Thoracic aorta (tissue), 2 donors: ENCODE data around the gene TRIM37. TPM values are rescaled to one million over a fixed set of nuclear protein-coding genes. Genes with fewer than 3 reads are reported as not detected.
"Not testable (repeated sequence)": the region's sequence is repeated elsewhere in the genome, so short reads cannot be mapped to it uniquely, and the experiment has no call there.

ENCODE experiments used
- ATAC-seq: fragments of 150-250 bp; one replicate; pipeline ENCODE4 v1.8.0; 2017; ENCODE audit warnings: low read depth; ENCODE audit not compliant: insufficient number of reproducible peaks, low FRiP score
- DNase-seq: peaks from one replicate; pipeline ENCODE4 v3.0.0-alpha.2; 2020; ENCODE audit warnings: low spot score
- H3K27ac ChIP-seq, 2 donors: fragments of 200-600 bp; sonication (generic); 1 replicate in 1 of 2; 2 replicates in 1 of 2; pipeline ENCODE4 v1.5.1; 2016; ENCODE audit warnings: mild to moderate bottlenecking in 2 of 2, moderate library complexity in 2 of 2
- H3K27me3 ChIP-seq: fragments of 200-600 bp; sonication (generic); replicated peaks from 2 replicates; pipeline ENCODE4 v1.6.0; 2016; ENCODE audit warnings: mild to moderate bottlenecking; ENCODE audit not compliant: insufficient read depth
- H3K36me3 ChIP-seq: fragments of 200-600 bp; sonication (generic); one replicate; pipeline ENCODE4 v1.5.1; 2016
- H3K4me1 ChIP-seq, 2 donors: fragments of 200-600 bp; sonication (generic); 1 replicate in 1 of 2; 2 replicates in 1 of 2; pipeline versions ENCODE4 v1.5.1 to v1.6.0; 2016; ENCODE audit warnings: low read depth in 2 of 2, mild to moderate bottlenecking in 1 of 2; ENCODE audit not compliant: control insufficient read depth in 1 of 2
- H3K4me3 ChIP-seq: fragments of 200-600 bp; sonication (generic); 2 replicates; pipeline ENCODE4 v1.5.1; 2016; ENCODE audit warnings: mild to moderate bottlenecking
- H3K9me3 ChIP-seq: fragments of 200-600 bp; sonication (generic); 2 replicates; pipeline ENCODE4 v1.5.1; 2016
- CTCF ChIP-seq: fragments of 200-600 bp; sonication (generic); IDR thresholded peaks from one replicate; pipeline ENCODE4 v1.5.1; 2019; ENCODE audit warnings: antibody characterized with exemption
- total RNA-seq, 2 donors: library from RNA; depleted of rRNA; stranded (reverse); fragments of >200 nt; gene quantifications; one replicate each; pipeline versions ENCODE4 v1.1.0 to v1.2.3, GENCODE V29; 2016

The TRIM37 gene
- total RNA-seq, 2 donors from 2014 or later, result 17.9 to 26.5 TPM

- DNase-seq (no peak), ATAC-seq (no peak)
- TF ChIP-seq CTCF, result no peak
Observed at GRCh38 chr17:58969156-58969555, 137.5 kb downstream of the TRIM37 start.

GRCh38 chr17:58968426-58969061 is 138.1 kb downstream of the TRIM37 start:
- no peak for TF ChIP-seq CTCF
- ATAC-seq (no peak), DNase-seq (no peak)
- no peak overlapping the region for H3K27ac ChIP-seq
- H3K9me3 ChIP-seq, result no peaks in the 10 kb centered on the region
- H3K27me3 ChIP-seq, result no peaks in the 10 kb centered on the region
- no peaks in the 10 kb centered on the region for H3K36me3 ChIP-seq
- H3K4me1 ChIP-seq, result no peaks in the 10 kb centered on the region
- H3K4me3 ChIP-seq, result no peak overlapping the region

More at GRCh38 chr17:58969156-58969555, 137.5 kb downstream of the TRIM37 start:
- no peak overlapping the region for H3K27ac ChIP-seq
- H3K36me3 ChIP-seq, result no peaks in the 10 kb centered on the region
- no peaks in the 10 kb centered on the region for H3K9me3 ChIP-seq
- H3K4me3 ChIP-seq, result no peak overlapping the region
- H3K27me3 ChIP-seq, result no peaks in the 10 kb centered on the region
- no peaks in the 10 kb centered on the region for H3K4me1 ChIP-seq

DNA sequence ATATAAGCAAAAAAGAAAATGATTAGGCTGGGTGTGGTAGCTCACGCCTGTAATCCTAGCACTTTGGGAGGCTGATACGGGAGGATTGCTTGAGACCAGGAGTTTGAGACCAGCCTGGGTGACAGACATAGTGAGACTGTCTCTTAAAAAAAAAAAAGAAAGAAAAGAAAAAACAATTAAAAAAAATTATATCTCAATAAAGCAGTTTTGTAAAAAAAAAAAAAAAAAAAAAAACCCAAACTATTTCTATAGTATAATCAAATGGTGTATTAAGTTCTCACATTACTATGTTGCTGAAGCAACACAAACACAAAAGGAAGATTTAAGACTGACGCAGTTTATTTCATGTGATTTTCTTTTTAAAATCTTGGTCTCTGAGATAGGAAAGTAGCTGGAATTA is 140.5 kb downstream of the TRIM37 start:
- Histone ChIP-seq H3K4me1 (no peaks in the 10 kb centered on the region), H3K36me3 (no peaks in the 10 kb centered on the region), H3K9me3 (no peaks in the 10 kb centered on the region), H3K27ac (no peak overlapping the region), H3K4me3 (no peak overlapping the region), H3K27me3 (no peaks in the 10 kb centered on the region)
- no peak for ATAC-seq
- TF ChIP-seq CTCF, result no peak
- no peak for DNase-seq

DNA sequence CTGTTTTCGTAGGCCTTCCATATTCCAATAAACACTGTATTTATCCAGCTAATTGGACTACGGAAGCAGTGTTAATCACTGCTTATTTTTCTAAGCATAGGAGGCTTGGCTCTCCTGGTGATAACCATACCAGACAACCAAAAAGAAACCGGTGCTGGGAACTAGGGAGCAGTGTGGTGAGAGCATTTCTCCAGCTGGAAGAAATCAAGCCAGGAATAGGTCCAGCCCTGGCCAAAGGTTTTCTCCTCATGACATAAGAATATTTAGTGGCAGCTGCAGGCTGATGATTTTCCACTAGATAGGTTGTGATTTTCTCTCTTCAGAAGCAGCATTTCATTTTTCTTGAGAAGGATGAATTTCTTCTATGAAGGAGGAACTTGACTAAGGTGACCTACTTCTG is 141.5 kb downstream of the TRIM37 start:
- Histone ChIP-seq H3K27ac (no peak overlapping the region), H3K4me1 (no peaks in the 10 kb centered on the region), H3K27me3 (no peaks in the 10 kb centered on the region), H3K4me3 (no peak overlapping the region), H3K9me3 (no peaks in the 10 kb centered on the region), H3K36me3 (no peaks in the 10 kb centered on the region)
- ATAC-seq (no peak), DNase-seq (no peak)
- TF ChIP-seq CTCF, result no peak

DNA sequence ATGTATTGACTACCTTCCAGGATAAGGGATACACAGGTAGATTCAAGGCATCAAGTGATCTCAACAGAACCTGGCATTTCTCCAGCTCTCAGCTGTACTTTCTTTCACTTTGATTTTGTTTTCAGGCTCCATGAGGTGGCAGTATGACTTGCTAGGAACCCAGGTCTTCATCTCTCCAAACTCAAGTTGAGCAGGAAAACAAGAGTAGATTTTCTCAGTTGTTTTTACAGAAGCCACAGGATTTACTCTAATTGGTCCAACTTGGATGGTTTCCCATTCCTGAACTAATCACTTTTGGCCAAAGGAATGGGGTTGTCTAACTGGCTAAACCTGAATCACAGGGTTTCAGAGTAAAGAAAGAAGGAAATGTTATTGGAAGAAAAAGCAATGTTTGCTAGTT is 146.6 kb downstream of the TRIM37 start:
- Histone ChIP-seq H3K27ac (no peak overlapping the region), H3K4me1 (no peaks in the 10 kb centered on the region), H3K4me3 (no peak overlapping the region), H3K36me3 (no peaks in the 10 kb centered on the region), H3K27me3 (no peaks in the 10 kb centered on the region), H3K9me3 (no peaks in the 10 kb centered on the region)
- no peak for ATAC-seq
- no peak for TF ChIP-seq CTCF
- no peak for DNase-seq

DNA sequence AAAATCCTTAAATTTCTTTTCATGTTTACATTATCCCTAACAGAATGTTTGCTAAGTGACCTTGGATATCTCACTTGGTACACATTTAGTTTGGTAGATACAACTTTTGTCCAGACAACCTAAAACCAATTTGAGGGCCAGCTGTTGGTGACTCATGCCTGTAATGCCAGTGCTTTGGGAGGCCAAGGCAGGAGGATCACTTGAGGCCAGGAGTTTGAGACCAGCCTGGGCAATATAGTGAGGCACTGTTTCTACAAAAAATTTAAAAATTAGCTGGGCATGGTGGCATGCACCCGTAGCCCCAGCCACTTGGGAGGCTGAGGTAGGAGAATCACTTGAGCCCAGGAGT is 149.0 kb downstream of the TRIM37 start:
- DNase-seq, H3K36me3 ChIP-seq, H3K9me3 ChIP-seq, H3K4me1 ChIP-seq, H3K27me3 ChIP-seq, H3K4me3 ChIP-seq, H3K27ac ChIP-seq, ATAC-seq: not testable (repeated sequence)
